Measurements from ENCODE around the gene GTSE1.

Gene GTSE1

GRCh38 chr22:46275455-46276122 is 21.1 kb upstream of the GTSE1 start:
- DNase-seq (ENCODE audit: low spot score): no peak

DNA sequence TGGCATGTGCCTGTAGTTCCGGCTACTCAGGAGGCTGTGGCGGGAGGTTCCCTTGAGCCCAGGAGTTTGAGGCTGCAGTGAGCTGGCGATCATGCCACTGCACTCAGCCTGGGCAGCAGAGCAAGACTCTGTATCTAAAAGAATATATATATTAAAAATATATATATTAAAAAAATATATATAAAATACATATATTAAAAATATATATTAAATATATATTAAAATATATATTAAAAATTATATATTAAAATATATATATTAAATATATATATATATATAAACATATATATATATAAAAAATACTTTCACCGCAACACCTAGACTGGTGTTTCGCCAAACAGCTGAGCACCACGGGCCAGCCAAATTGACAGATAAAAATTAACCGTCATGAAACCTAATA is 20.1 kb upstream of the GTSE1 start:
- no peak for DNase-seq (ENCODE audit: low spot score)

- no peak for DNase-seq (ENCODE audit: low spot score)
These were observed 17.7 kb upstream of the GTSE1 start for GRCh38 chr22:46278656-46279645.

- no peak for DNase-seq (ENCODE audit: low spot score)
These were observed 16.4 kb upstream of the GTSE1 start for GRCh38 chr22:46280063-46280817.

GRCh38 chr22:46280999-46281623 is 15.6 kb upstream of the GTSE1 start:
- DNase-seq (ENCODE audit: low spot score): no peak

DNA sequence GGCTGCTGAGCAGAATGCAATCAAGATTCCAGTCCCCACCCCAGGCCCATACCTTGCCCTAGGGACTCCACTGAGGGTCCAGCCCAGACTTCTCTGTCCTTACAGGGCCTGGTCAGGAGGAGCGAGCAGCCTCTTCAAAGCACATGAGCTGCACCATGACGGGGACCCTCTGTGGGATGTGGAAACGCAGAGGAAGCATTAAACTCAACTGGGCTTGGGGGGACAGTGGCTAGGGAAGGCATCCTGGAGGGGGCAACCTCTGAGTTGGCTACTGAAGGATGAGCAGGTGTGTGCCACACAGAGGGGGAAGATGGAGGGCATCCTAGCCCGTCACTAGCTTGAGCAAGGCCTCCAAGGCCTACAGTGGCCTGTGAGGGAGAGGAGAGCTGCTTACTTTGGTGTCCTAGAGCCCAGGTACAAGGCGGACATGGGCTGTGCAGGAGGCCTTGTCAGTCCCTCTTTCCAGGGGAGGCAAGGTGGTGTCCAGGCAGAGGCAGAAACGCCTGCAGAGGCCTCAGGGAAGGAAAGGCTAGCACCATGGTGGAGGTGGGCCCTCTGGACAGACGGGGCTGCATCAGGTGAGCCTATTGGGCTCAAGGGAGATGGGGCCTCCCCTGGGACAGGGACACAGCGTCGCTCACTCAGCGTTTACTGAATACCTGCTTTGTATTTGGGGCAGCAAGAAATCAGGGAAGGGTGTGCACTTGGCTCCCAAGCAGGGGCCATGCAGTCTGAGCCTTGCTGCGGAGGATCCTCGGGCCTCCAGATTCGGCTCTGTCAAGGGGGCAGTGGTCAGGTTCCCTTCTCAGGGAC is 14.6 kb upstream of the GTSE1 start:
- no peak for DNase-seq (ENCODE audit: low spot score)

DNA sequence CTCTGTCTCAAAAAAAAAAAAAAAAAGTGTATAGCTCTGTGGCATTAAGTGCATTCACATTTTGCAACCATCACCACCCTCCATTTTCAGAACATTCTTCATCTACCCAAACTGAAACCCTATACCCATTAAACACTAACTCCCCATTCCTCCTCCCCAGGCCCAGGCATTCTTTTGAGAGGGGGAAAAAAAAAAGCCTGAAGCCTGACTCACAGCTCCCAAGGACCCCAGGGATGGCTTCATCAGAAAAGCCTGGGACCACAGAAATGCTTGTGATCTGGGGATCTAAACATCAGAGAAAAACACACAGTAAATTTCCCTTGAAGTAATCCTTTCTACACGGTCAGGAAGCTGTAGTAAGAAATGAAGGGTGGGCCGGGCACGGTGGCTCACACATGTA is 10.7 kb upstream of the GTSE1 start:
- no peak for DNase-seq (ENCODE audit: low spot score)

- DNase-seq (ENCODE audit: low spot score): no peak
These were observed 9.5 kb upstream of the GTSE1 start for GRCh38 chr22:46286941-46287872.

DNA sequence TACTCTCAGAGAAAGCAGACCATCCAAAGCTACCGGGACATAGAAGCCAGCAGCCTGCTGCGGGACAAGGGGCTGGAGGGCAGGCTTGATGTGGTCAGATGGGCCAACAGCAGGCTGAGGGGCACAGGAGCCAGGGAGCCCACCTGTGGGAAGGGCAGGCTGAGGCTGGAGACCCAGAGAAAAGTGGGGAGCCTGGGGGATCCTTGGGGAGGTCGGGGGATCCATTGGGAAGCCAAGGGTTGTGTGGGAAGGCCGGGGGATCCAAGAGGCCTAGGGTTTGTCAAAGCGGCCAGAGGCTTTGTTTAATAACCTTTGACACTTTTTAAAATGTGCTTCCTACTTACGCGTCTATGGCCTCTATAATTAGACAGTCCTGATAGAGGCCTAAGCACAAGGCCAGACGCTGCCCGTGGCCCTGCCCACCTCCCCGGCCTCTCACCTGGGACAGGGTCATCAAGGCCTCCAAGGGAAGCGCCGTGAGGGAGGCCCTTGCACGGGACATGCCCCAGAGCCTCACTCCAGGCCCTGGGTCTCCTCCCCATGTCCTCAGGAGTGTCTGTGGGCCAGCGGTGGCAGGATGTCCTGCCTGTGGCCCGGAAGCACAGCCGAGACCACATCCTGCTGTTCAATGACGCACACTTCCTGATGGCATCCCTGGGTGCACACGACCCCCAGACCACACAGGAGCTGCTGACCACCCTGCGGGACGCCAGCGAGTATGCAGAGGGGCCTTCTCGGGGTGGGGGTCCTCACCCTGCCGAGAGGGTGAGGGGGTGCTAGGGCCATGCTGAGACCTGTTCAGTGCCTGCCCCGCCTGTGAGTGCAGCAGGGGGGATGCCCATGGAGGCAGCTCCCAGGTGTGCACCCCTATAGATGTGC is 8.6 kb upstream of the GTSE1 start:
- no peak for DNase-seq (ENCODE audit: low spot score)

DNA sequence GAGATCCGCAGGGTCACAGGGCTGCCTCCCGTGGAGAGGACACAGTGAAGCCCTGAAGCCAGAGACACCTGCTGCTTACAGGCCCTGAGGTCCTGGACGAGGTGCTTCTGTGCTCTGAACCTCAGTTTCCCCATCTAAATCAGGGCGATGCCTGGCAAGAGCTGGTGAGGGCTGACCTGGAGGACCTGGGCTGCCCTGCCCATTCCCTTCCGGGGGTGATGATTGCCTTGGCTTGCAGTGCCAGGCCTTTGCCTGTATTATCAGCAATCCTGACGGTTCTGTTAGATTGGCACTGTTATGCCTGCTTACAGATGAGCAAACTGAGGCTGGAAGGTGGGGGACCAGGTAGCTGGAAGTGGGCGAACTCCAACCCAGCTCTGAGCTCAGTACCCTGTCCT is 7.8 kb upstream of the GTSE1 start:
- no peak for DNase-seq (ENCODE audit: low spot score)

DNA sequence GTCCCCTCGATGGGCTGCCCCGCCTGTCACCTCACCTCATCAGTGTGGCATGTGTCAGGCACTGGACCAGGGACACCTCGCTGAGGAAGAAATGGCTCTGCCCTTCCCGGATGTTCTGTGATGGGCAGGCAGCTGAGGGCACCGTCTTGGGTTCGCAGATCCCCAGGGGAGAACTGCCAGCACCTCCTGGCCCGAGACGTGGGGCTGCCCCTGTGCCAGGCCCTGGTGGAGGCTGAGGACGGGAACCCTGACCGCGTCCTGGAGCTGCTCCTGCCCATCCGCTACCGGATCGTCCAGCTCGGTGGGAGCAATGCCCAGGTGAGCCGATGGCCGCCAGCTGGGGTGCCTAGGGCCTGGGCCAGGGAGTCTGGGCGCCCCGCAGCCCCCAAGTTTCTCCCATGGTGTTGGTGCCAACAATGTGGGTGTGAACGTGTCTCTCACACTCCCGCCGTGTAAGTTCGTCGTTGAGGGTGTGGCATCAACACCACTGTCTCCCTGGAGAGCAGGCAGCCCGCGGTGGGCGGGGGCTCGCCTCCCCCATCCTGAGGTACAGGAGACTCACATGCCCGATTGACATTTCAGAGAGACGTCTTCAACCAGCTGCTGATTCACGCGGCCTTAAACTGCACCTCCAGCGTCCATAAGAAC is 7.3 kb upstream of the GTSE1 start:
- no peak for DNase-seq (ENCODE audit: low spot score)

DNA sequence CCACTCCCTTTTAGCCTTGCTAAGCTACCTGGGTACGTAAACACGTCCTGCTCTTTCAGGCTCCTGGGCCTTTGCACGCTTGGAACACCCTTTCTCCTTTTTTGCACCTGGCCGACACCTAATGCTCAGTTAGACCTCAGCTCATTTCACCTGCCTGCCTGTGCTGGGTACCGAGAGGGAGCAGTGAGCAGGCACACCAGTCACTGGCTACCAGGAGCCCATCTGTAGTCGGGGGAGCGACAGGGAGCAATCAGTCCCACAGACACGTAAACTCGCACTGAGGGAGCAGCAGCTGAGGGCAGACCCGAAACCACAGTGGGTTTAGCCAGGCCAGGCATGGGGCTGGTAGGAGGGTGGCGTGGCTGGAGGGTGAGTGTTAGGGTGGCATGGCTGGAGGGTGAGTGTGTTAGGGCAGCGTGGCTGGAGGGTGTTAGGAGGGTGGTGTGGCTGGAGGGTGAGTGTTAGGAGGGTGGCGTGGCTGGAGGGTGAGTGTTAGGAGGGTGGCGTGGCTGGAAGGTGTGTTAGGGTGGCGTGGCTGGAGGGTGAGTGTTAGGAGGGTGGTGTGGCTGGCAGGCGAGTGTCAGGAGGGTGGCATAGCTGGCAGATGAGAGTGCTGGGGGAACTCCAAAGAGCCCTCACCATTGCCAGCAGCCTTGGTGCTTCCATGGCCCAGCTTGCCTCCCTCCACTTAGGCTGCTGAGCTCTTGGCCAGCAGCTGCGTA is 6.4 kb upstream of the GTSE1 start:
- DNase-seq (ENCODE audit: low spot score): no peak

GRCh38 chr22:46290843-46291785 is 5.6 kb upstream of the GTSE1 start:
- DNase-seq (ENCODE audit: low spot score): no peak

- no peak for DNase-seq (ENCODE audit: low spot score)
These were observed 4.5 kb upstream of the GTSE1 start for GRCh38 chr22:46292173-46292572.

DNA sequence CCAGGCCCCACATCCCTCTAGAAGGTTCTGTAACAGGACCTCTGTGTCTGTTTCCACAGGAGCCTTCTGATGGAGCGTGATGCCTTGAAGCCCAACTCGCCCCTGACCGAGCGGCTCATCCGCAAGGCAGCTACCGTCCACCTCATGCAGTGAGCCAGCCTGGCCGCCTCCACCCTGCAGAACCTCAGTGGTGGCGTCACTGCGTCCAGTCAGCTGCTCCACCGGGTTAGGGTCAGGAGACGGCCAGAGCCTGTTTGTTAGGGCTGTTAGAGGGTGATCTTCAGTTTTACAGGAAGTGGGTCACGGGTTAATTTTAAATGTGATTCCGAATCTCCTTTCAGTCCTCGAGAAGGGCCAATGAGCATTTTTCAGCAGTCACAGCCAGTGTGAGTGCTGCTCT is 3.9 kb upstream of the GTSE1 start:
- no peak for DNase-seq (ENCODE audit: low spot score)

DNA sequence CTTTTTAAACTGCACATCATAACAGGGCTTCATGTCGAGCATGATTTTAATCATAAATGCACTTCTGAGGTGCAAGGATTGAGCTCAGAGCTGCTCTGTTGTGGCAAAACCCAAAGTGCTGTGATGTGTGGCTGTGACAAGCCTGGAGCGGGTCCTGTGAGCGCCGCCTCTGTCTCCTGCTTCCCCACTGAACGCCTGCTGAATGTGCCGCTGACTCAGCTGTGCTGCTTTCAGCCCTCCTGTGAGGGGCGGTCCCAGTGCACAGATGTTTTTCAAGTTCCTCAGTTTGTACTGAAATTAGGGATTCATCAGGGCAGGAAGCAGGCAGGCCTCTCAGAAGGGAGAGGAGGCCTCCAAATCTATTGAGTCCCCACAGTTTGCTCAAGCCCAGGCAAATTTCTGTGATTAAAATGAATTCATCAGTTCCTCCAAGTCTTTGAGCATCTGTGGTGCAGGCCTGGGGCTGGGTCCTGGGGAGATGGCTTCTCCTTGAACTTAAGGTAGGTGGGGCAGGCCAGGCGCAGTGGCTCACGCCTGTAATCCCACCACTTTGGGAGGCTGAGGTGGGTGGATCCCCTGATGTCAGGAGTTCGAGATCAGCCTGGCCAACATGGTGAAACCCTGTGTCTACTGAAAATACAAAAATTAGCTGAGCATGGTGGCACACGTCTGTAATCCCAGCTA is 3.0 kb upstream of the GTSE1 start:
- no peak for DNase-seq (ENCODE audit: low spot score)
